Panc1 (cell line): ENCODE measurements around the gene SERAC1. TPM values are rescaled to one million over a fixed set of nuclear protein-coding genes. Genes with fewer than 3 reads are reported as not detected.
"Not testable (repeated sequence)": the region's sequence is repeated elsewhere in the genome, so short reads cannot be mapped to it uniquely, and the experiment has no call there.

Experiments
- ATAC-seq: fragments of 200-7000 bp; cut with Tn5 transposase; 2 replicates; pipeline ENCODE4 v1.9.1; 2020; ENCODE audit warnings: mild to moderate bottlenecking, moderate library complexity
- BruUV-seq: library from RNA; stranded (reverse); fragments of 400-500 nt; replicated peaks from 2 replicates; lab custom pipeline; 2021; lab: Mats Ljungman, UMichigan
- CTCF ChIA-PET: fragments of 300-600 bp; sonication (Branson Sonifier 250); formaldehyde crosslinking; loops from one replicate; lab custom pipeline; 2022; ENCODE audit warnings: antibody characterized with exemption; lab: Charles Lee
- POLR2A ChIA-PET: fragments of 300-600 bp; sonication (Branson Sonifier 250); formaldehyde crosslinking; loops from one replicate; lab custom pipeline; 2022; ENCODE audit warnings: antibody characterized with exemption; lab: Charles Lee
- DNase-seq: peaks from one replicate; pipeline ENCODE4 v3.0.0-alpha.2; 2010; ENCODE audit warnings: low read depth, low spot score
- H3K27ac ChIP-seq: 2 replicates; pipeline ENCODE4 v1.5.1; 2011; ENCODE audit warnings: mild to moderate bottlenecking, low read length, inconsistent platforms
- H3K27me3 ChIP-seq: fragments of 200-500 bp; sonication (Bioruptor generic); 2 replicates; pipeline ENCODE4 v1.6.0; 2014; ENCODE audit warnings: low read length, inconsistent platforms; ENCODE audit not compliant: control insufficient read depth, insufficient read depth
- H3K36me3 ChIP-seq: fragments of 200-500 bp; sonication (Bioruptor generic); 2 replicates; pipeline ENCODE4 v1.5.1; 2014; ENCODE audit warnings: inconsistent platforms, mild to moderate bottlenecking, low read length, moderate library complexity; ENCODE audit not compliant: control insufficient read depth, insufficient read depth
- H3K4me1 ChIP-seq: 2 replicates; pipeline ENCODE4 v1.5.1; 2011; ENCODE audit warnings: inconsistent platforms, mild to moderate bottlenecking, low read length, moderate library complexity; ENCODE audit not compliant: control insufficient read depth, insufficient read depth
- H3K4me3 ChIP-seq, 2 experiments: 2 replicates each; pipeline ENCODE4 v1.5.1; 2011 to 2012; ENCODE audit warnings: low read depth in 2 of 2, low read length in 2 of 2, mild to moderate bottlenecking in 2 of 2, inconsistent platforms in 1 of 2, moderate library complexity in 1 of 2
- H3K9me3 ChIP-seq: fragments of 200-500 bp; sonication (Bioruptor generic); 2 replicates; pipeline ENCODE4 v1.5.1; 2014; ENCODE audit warnings: low read depth, mild to moderate bottlenecking, inconsistent platforms, low read length, moderate library complexity; ENCODE audit not compliant: control insufficient read depth, insufficient read depth
- POLR2AphosphoS5 ChIP-seq: IDR thresholded peaks from 2 replicates; pipeline ENCODE4 v1.6.1; 2012; ENCODE audit warnings: mild to moderate bottlenecking, low read depth, low read length, moderate library complexity
- REST ChIP-seq, 2 experiments: IDR thresholded peaks; 2 replicates each; pipeline ENCODE4 v1.6.1; 2011 to 2012; ENCODE audit warnings: low read depth in 2 of 2, control low read depth in 1 of 2, low read length in 1 of 2, mild to moderate bottlenecking in 1 of 2, moderate library complexity in 1 of 2; ENCODE audit not compliant: insufficient read depth in 1 of 2
- SIN3A ChIP-seq: IDR thresholded peaks from 2 replicates; pipeline ENCODE4 v1.6.1; 2012; ENCODE audit warnings: low read depth, mild to moderate bottlenecking, low read length, moderate library complexity, borderline replicate concordance; ENCODE audit not compliant: insufficient read depth
- TCF7L2 ChIP-seq: IDR thresholded peaks from 2 replicates; pipeline ENCODE4 v1.6.1; 2011; ENCODE audit warnings: mild to moderate bottlenecking, low read depth, low read length, inconsistent platforms
- in situ Hi-C: cut with HindIII; loops from 2 replicates; pipeline ENCODE4 v1.10.0; 2016; ENCODE audit warnings: low sequenced_read_pairs, low pct_unique_long_range_greater_than_20kb
- intact Hi-C: fragments of 100-400 bp; cut with micrococcal nuclease; formaldehyde crosslinking; loops from one replicate; pipeline ENCODE4 v1.10.0; 2022; ENCODE audit not compliant: unreplicated experiment
- total RNA-seq: library from RNA; stranded (reverse); gene quantifications from one replicate; pipeline ENCODE4 v1.2.1, GENCODE V29; 2021; ENCODE audit not compliant: unreplicated experiment
- TF ChIP-seq, protein P1 (sequence below): fragments of 450-650 bp; IDR thresholded peaks from 2 replicates; pipeline ENCODE4 v1.5.1; 2017; ENCODE audit warnings: mild to moderate bottlenecking

The SERAC1 gene
- total RNA-seq, 1 experiment from 2014 or later: 8.2 TPM

- intact Hi-C loops (no loop called here), in situ Hi-C loops (no loop called here)
- ChIA-PET CTCF (no interaction called here), POLR2A (interaction anchor here (0.7 kb wide), 1 partner anchor 359 kb away, joined by 3 read pairs; no protein-coding TSS in a partner anchor)
- DNase-seq (no peak), ATAC-seq (no peak)
- H3K27me3 ChIP-seq: no peaks in the 10 kb centered on the region
- no peaks in the 10 kb centered on the region for H3K4me1 ChIP-seq
- H3K36me3 ChIP-seq: no peaks in the 10 kb centered on the region
- no peak overlapping the region for H3K27ac ChIP-seq
- no TSS peak for BruUV-seq
- no peaks in the 10 kb centered on the region for H3K9me3 ChIP-seq
- no peak for TF ChIP-seq SIN3A
- no peak for TF ChIP-seq POLR2AphosphoS5
- no peak for TF ChIP-seq TCF7L2
- TF ChIP-seq REST (IDR thresholded peaks at IDR 0.05; ENCODE audit: insufficient read depth in 1 of 2, low read depth in 2 of 2, low read length in 1 of 2): no peak
- TF ChIP-seq, protein P1, sequence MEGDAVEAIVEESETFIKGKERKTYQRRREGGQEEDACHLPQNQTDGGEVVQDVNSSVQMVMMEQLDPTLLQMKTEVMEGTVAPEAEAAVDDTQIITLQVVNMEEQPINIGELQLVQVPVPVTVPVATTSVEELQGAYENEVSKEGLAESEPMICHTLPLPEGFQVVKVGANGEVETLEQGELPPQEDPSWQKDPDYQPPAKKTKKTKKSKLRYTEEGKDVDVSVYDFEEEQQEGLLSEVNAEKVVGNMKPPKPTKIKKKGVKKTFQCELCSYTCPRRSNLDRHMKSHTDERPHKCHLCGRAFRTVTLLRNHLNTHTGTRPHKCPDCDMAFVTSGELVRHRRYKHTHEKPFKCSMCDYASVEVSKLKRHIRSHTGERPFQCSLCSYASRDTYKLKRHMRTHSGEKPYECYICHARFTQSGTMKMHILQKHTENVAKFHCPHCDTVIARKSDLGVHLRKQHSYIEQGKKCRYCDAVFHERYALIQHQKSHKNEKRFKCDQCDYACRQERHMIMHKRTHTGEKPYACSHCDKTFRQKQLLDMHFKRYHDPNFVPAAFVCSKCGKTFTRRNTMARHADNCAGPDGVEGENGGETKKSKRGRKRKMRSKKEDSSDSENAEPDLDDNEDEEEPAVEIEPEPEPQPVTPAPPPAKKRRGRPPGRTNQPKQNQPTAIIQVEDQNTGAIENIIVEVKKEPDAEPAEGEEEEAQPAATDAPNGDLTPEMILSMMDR: no peak
- H3K4me3 ChIP-seq: no peak overlapping the region
These were observed 16.5 kb upstream of the SERAC1 start for GRCh38 chr6:158184608-158185007.

- H3K4me1 ChIP-seq, H3K4me3 ChIP-seq, ATAC-seq, POLR2A ChIA-PET, H3K9me3 ChIP-seq, H3K36me3 ChIP-seq, H3K27me3 ChIP-seq, DNase-seq, BruUV-seq, H3K27ac ChIP-seq, in situ Hi-C loops, intact Hi-C loops, CTCF ChIA-PET: not testable (repeated sequence)
These were observed 15.3 kb upstream of the SERAC1 start for GRCh38 chr6:158183174-158183972.

DNA sequence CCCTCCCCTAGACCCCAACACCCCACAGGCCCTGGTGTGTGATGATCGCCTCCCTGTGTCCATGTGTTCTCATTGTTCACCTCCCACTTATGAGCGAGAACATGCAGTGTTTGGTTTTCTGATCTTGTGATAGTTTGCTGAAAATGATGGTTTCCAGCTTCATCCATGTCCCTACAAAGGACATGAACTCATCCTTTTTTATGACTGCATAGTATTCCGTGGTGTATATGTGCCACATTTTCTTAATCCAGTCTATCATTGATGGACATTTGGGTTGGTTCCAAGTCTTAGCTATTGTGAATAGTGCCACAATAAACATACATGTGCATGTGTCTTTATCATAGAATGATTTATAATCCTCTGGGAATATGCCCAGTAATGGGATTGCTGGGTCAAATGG lies 9.7 kb upstream of the SERAC1 start:
- H3K4me1 ChIP-seq, H3K27ac ChIP-seq, H3K9me3 ChIP-seq, BruUV-seq, CTCF ChIA-PET, H3K36me3 ChIP-seq, DNase-seq, H3K27me3 ChIP-seq, H3K4me3 ChIP-seq, POLR2A ChIA-PET, intact Hi-C loops, in situ Hi-C loops, ATAC-seq: not testable (repeated sequence)
